Measurements from ENCODE around the gene CFL2. TPM values are rescaled to one million over a fixed set of nuclear protein-coding genes. Genes with fewer than 3 reads are reported as not detected.

CFL2 gene
- total RNA-seq, 1 experiment from 2014 or later = 20.1 TPM

GRCh38 chr14:34707722-34708121, 6.7 kb downstream of the CFL2 start:
- Mint-ChIP-seq H3K36me3 (peaks cover 11% of the 10 kb centered on the region), H3K27ac (no peak overlapping the region), H3K27me3 (ENCODE audit: low read depth) (no peaks in the 10 kb centered on the region), H3K9me3 (no peaks in the 10 kb centered on the region), H3K4me1 (no peaks in the 10 kb centered on the region), H3K4me3 (no peak overlapping the region)
- TF ChIP-seq E2F5 (CRISPR knock-in tag; IDR thresholded peaks at IDR 0.05) (no peak), FOXP4 (CRISPR knock-in tag; IDR thresholded peaks at IDR 0.05) (no peak), ATF3 (CRISPR knock-in tag; conservative IDR thresholded peaks at IDR 0.05) (no peak), MAX (CRISPR knock-in tag; IDR thresholded peaks at IDR 0.05) (no peak), EMX1 (CRISPR knock-in tag; IDR thresholded peaks at IDR 0.05) (no peak), MLX (CRISPR knock-in tag; IDR thresholded peaks at IDR 0.05) (no peak), FOXP1 (CRISPR knock-in tag; IDR thresholded peaks at IDR 0.05; ENCODE audit: borderline replicate concordance) (no peak), PRRX2 (CRISPR knock-in tag; IDR thresholded peaks at IDR 0.05) (no peak), MXD4 (CRISPR knock-in tag; IDR thresholded peaks at IDR 0.05; ENCODE audit: borderline replicate concordance) (no peak), ZNF281 (CRISPR knock-in tag; IDR thresholded peaks at IDR 0.05) (no peak), ZNF532 (CRISPR knock-in tag; IDR thresholded peaks at IDR 0.05; ENCODE audit: borderline replicate concordance) (no peak), E2F1 (CRISPR knock-in tag; IDR thresholded peaks at IDR 0.05) (no peak), ZNF232 (CRISPR knock-in tag; IDR thresholded peaks at IDR 0.05) (no peak), HMGA2 (CRISPR knock-in tag; IDR thresholded peaks at IDR 0.05) (no peak)
- DNase-seq (ENCODE audit: low spot score) (no peak), ATAC-seq (no peak)
- POLR2A ChIA-PET = no interaction called here
- CTCF ChIA-PET = interaction anchor here (5.4 kb wide), 1 partner anchor 15 kb away, joined by 35 read pairs; no protein-coding TSS in a partner anchor
